Measurements from ENCODE around the gene AGTRAP. TPM values are rescaled to one million over a fixed set of nuclear protein-coding genes. Genes with fewer than 3 reads are reported as not detected.

Gene AGTRAP
- total and polyA plus RNA-seq, 9 of the 15 experiments (the other 6 are each of a cell fraction or from before 2014, with no cell fraction given) = 26.8 to 105 (median 57.5) TPM

DNA sequence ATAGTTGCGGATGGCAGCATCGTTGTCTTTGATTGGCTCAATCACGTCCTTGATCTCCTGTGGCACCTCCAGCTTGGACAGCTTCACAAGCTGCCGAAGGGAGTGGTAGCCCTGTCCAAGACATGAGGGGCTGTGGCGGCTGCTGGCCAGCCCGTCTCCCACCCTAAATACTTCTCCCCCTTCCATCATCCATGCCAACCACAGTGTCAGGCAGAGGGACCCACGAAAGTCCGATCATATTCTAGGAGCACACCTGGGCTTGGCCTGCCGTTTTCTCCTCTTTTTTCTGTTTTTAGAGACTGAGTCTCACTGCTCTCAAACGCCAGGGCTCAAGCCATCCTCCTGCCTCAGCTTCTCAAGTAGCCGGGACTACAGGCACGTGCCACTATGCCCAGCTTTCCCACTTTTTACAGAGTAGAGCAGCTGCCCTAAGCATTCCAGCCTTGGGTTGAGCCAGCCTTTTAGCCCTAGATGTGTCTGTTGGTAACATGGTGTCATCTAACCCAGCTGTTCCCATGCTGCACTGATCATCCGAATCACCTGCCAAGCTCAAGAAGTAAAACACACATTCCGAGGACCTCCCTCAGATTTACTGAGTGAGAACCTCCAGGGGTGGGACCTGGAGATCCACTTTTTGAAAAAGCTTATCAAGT is 59.4 kb downstream of the AGTRAP start:
- H3K4me2 ChIP-seq (ENCODE audit: insufficient read depth, low read length) = peak overlapping the region; percentile 81
- WGBS (ENCODE audit: insufficient coverage, low coverage, missing lambda C conversion rate) = 82% methylated on average over 14 of the region's 14 CpGs
- H3K27ac ChIP-seq (ENCODE audit: extremely low read depth, low read depth, low read length) = peak overlapping the region; percentile 100
- intact Hi-C loops (cut with micrococcal nuclease) (loop anchor here (5.0 kb wide), 1 partner anchor 58 kb away; the partner anchor contains the start of gene AGTRAP), in situ Hi-C loops (cut with MboI) (no loop called here)
- peak overlapping the region; percentile 52 to 80 for H3K9ac ChIP-seq (ENCODE audit: insufficient read depth in 1 of 2, low read depth in 2 of 2, low read length in 2 of 2)
- no peaks in the 10 kb centered on the region for H3K9me3 ChIP-seq (replicated peaks; ENCODE audit: control insufficient read depth, insufficient read depth, low read depth, low read length)
- ChIA-PET CTCF (ENCODE audit: low intra/inter-chr PET ratio) (interaction anchor here (0.6 kb wide), 1 partner anchor 1916 kb away, joined by 3 read pairs; no protein-coding TSS in a partner anchor), POLR2A (interaction anchor here (0.6 to 10.5 kb wide), 12 partner anchors 8 to 1807 kb away, joined by 3 to 115 read pairs (median 4); partner anchors contain the start of genes C1orf167, CLCN6, FBXO6 and MTHFR)
- DNase-seq (ENCODE audit: extremely low read depth in 1 of 4, low spot score in 3 of 4) (peak in 1 of 4 experiments; percentile 20), ATAC-seq (no peak), FAIRE-seq (no peak)
- H3K9me1 ChIP-seq (ENCODE audit: control insufficient read depth, insufficient read depth, low read length) = no peaks in the 10 kb centered on the region
- no peaks in the 10 kb centered on the region for H4K20me1 ChIP-seq (replicated peaks; ENCODE audit: control insufficient read depth, insufficient read depth, low read length)
- H3K4me1 ChIP-seq (replicated peaks in 1 of 2; ENCODE audit: control insufficient read depth in 2 of 2, insufficient read depth in 2 of 2, low read length in 2 of 2) = peaks cover 78 to 84% of the 10 kb centered on the region in 2 experiments
- peaks cover 43% of the 10 kb centered on the region for H3K79me2 ChIP-seq (ENCODE audit: control insufficient read depth, insufficient read depth, low read length)
- H2AFZ ChIP-seq (ENCODE audit: low read depth, low read length) = no peak overlapping the region
- no peaks in the 10 kb centered on the region for H3K27me3 ChIP-seq (ENCODE audit: control insufficient read depth in 2 of 2, insufficient read depth in 2 of 2, low read length in 2 of 2)
- H3K4me3 ChIP-seq = 0 out of 2 replicates have a peak overlapping the region, but pooled peaks have one; percentile 7
- no TSS peak for BruUV-seq (replicated peaks)
- H3K36me3 ChIP-seq (ENCODE audit: control insufficient read depth, insufficient read depth, low read length) = peaks cover 82% of the 10 kb centered on the region
- TF ChIP-seq, protein P1, sequence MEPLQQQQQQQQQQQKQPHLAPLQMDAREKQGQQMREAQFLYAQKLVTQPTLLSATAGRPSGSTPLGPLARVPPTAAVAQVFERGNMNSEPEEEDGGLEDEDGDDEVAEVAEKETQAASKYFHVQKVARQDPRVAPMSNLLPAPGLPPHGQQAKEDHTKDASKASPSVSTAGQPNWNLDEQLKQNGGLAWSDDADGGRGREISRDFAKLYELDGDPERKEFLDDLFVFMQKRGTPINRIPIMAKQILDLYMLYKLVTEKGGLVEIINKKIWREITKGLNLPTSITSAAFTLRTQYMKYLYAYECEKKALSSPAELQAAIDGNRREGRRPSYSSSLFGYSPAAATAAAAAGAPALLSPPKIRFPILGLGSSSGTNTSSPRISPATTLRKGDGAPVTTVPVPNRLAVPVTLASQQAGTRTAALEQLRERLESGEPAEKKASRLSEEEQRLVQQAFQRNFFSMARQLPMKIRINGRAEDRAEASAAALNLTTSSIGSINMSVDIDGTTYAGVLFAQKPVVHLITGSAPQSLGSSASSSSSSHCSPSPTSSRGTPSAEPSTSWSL (CRISPR knock-in tag; IDR thresholded peaks at IDR 0.05; ENCODE audit: borderline replicate concordance) = no peak
- TF ChIP-seq, protein P2, sequence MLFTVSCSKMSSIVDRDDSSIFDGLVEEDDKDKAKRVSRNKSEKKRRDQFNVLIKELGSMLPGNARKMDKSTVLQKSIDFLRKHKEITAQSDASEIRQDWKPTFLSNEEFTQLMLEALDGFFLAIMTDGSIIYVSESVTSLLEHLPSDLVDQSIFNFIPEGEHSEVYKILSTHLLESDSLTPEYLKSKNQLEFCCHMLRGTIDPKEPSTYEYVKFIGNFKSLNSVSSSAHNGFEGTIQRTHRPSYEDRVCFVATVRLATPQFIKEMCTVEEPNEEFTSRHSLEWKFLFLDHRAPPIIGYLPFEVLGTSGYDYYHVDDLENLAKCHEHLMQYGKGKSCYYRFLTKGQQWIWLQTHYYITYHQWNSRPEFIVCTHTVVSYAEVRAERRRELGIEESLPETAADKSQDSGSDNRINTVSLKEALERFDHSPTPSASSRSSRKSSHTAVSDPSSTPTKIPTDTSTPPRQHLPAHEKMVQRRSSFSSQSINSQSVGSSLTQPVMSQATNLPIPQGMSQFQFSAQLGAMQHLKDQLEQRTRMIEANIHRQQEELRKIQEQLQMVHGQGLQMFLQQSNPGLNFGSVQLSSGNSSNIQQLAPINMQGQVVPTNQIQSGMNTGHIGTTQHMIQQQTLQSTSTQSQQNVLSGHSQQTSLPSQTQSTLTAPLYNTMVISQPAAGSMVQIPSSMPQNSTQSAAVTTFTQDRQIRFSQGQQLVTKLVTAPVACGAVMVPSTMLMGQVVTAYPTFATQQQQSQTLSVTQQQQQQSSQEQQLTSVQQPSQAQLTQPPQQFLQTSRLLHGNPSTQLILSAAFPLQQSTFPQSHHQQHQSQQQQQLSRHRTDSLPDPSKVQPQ (CRISPR knock-in tag; IDR thresholded peaks at IDR 0.05; ENCODE audit: borderline replicate concordance) = no peak
- 0 out of 2 replicates have a peak, but pooled peaks have one; percentile 63 for TF ChIP-seq FOXK1 (CRISPR knock-in tag; IDR thresholded peaks at IDR 0.05; ENCODE audit: borderline replicate concordance)
- TF ChIP-seq, protein P3, sequence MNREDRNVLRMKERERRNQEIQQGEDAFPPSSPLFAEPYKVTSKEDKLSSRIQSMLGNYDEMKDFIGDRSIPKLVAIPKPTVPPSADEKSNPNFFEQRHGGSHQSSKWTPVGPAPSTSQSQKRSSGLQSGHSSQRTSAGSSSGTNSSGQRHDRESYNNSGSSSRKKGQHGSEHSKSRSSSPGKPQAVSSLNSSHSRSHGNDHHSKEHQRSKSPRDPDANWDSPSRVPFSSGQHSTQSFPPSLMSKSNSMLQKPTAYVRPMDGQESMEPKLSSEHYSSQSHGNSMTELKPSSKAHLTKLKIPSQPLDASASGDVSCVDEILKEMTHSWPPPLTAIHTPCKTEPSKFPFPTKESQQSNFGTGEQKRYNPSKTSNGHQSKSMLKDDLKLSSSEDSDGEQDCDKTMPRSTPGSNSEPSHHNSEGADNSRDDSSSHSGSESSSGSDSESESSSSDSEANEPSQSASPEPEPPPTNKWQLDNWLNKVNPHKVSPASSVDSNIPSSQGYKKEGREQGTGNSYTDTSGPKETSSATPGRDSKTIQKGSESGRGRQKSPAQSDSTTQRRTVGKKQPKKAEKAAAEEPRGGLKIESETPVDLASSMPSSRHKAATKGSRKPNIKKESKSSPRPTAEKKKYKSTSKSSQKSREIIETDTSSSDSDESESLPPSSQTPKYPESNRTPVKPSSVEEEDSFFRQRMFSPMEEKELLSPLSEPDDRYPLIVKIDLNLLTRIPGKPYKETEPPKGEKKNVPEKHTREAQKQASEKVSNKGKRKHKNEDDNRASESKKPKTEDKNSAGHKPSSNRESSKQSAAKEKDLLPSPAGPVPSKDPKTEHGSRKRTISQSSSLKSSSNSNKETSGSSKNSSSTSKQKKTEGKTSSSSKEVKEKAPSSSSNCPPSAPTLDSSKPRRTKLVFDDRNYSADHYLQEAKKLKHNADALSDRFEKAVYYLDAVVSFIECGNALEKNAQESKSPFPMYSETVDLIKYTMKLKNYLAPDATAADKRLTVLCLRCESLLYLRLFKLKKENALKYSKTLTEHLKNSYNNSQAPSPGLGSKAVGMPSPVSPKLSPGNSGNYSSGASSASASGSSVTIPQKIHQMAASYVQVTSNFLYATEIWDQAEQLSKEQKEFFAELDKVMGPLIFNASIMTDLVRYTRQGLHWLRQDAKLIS (CRISPR knock-in tag; IDR thresholded peaks at IDR 0.05) = no peak
- 0 out of 2 replicates have a peak, but pooled peaks have one; percentile 13 for TF ChIP-seq PTBP1 (IDR thresholded peaks at IDR 0.05; ENCODE audit: low read depth, low read length)
- TF ChIP-seq ZBTB1 (CRISPR knock-in tag; IDR thresholded peaks at IDR 0.05; ENCODE audit: borderline replicate concordance, low read depth) = no peak
- no peak for TF ChIP-seq ILK (tag; IDR thresholded peaks at IDR 0.05; ENCODE audit: borderline replicate concordance, low read depth)
- TF ChIP-seq, protein P4, sequence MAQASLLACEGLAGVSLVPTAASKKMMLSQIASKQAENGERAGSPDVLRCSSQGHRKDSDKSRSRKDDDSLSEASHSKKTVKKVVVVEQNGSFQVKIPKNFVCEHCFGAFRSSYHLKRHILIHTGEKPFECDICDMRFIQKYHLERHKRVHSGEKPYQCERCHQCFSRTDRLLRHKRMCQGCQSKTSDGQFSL (CRISPR knock-in tag; IDR thresholded peaks at IDR 0.05) = no peak
- TF ChIP-seq, protein P4 (tag; IDR thresholded peaks at IDR 0.05) = 0 out of 4 replicates have a peak, but pooled peaks of 1 of the 2 experiments have one; percentile 36
- peak; percentile 31 for TF ChIP-seq POLR2B (IDR thresholded peaks at IDR 0.05; ENCODE audit: low read depth, partially characterized antibody)
- TF ChIP-seq NFXL1 (CRISPR knock-in tag; IDR thresholded peaks at IDR 0.05) = no peak
